Endodermal cell (in vitro differentiated cells): ENCODE data around the gene DEGS2. TPM values are rescaled to one million over a fixed set of nuclear protein-coding genes. Genes with fewer than 3 reads are reported as not detected.

Experiments used
- DNase-seq: peaks from one replicate; pipeline ENCODE4 v3.0.0-alpha.2; 2017
- H3K27ac ChIP-seq: 2 replicates; pipeline ENCODE4 v1.5.1; 2013; ENCODE audit warnings: mild to moderate bottlenecking, low read depth, low read length, moderate library complexity
- H3K27me3 ChIP-seq: 2 replicates; pipeline ENCODE4 v1.6.1; 2013; ENCODE audit warnings: mild to moderate bottlenecking, low read length, moderate library complexity; ENCODE audit not compliant: insufficient read depth, control insufficient read depth, poor library complexity, severe bottlenecking
- H3K36me3 ChIP-seq: 2 replicates; pipeline ENCODE4 v1.7.0; 2013; ENCODE audit warnings: mild to moderate bottlenecking, low read length, moderate library complexity; ENCODE audit not compliant: control insufficient read depth, insufficient read depth
- H3K4me1 ChIP-seq: one replicate; pipeline ENCODE4 v1.7.0; 2013; ENCODE audit warnings: low read length; ENCODE audit not compliant: control insufficient read depth, insufficient read depth
- H3K4me3 ChIP-seq: 2 replicates; pipeline ENCODE4 v1.5.1; 2013; ENCODE audit warnings: mild to moderate bottlenecking, low read length, moderate library complexity
- H3K9ac ChIP-seq: 2 replicates; pipeline ENCODE4 v1.6.1; 2013; ENCODE audit warnings: mild to moderate bottlenecking, low read length, moderate library complexity; ENCODE audit not compliant: poor library complexity, severe bottlenecking; ENCODE audit errors: extremely low read depth
- H3K9me3 ChIP-seq: 2 replicates; pipeline ENCODE4 v1.6.1; 2013; ENCODE audit warnings: mild to moderate bottlenecking, low read length, moderate library complexity; ENCODE audit not compliant: control insufficient read depth
- H3K27ac Mint-ChIP-seq: 2 replicates; pipeline ENCODE4 v1.8.0; 2020; ENCODE audit warnings: mixed read lengths
- H3K27me3 Mint-ChIP-seq: 2 replicates; pipeline ENCODE4 v1.8.0; 2021; ENCODE audit warnings: mild to moderate bottlenecking, mixed read lengths; ENCODE audit not compliant: insufficient read depth
- H3K36me3 Mint-ChIP-seq: 2 replicates; pipeline ENCODE4 v1.8.0; 2020; ENCODE audit warnings: low read depth, mixed read lengths
- H3K4me1 Mint-ChIP-seq: 2 replicates; pipeline ENCODE4 v1.8.0; 2020; ENCODE audit warnings: mixed read lengths
- H3K4me3 Mint-ChIP-seq: 2 replicates; pipeline ENCODE4 v1.8.0; 2020; ENCODE audit warnings: mild to moderate bottlenecking, moderate library complexity, mixed read lengths
- H3K9me3 Mint-ChIP-seq: 2 replicates; pipeline ENCODE4 v1.8.0; 2020; ENCODE audit warnings: mild to moderate bottlenecking, mixed read lengths
- CTCF ChIP-seq: fragments of 200-600 bp; sonication (generic); conservative IDR thresholded peaks from 2 replicates; pipeline ENCODE4 v1.5.0; 2021; ENCODE audit warnings: antibody characterized with exemption, mild to moderate bottlenecking
- WGBS, 2 experiments: methylation state at CpG; one replicate each; pipeline versions ENCODE4 v1.1.5 to v1.1.7; 2013; ENCODE audit warnings: missing lambda C conversion rate in 2 of 2, mixed read lengths in 1 of 2; ENCODE audit not compliant: insufficient coverage in 1 of 2, insufficient read length in 1 of 2; 5-methylcytosine and 5-hydroxymethylcytosine counted together
- total RNA-seq, 2 donors: library from RNA; stranded (reverse); fragmentation: NEBNext Ultra II Directional in 1 of 2; extraction: Animal tissue kit (Norgen Biotek cat#: 25700) in 1 of 2; gene quantifications; 2 replicates in 1 of 2; 3 replicates in 1 of 2; pipeline ENCODE4 v1.2.1, GENCODE V29; 2021

Gene DEGS2
- total RNA-seq, 2 donors from 2014 or later = 0.18 to 0.24 TPM

- DNase-seq = no peak
- Histone ChIP-seq H3K9me3 (no peaks in the 10 kb centered on the region), H3K36me3 (no peaks in the 10 kb centered on the region), H3K27me3 (no peaks in the 10 kb centered on the region), H3K4me3 (no peak overlapping the region), H3K4me1 (no peaks in the 10 kb centered on the region), H3K27ac (no peak overlapping the region), H3K9ac (no peak overlapping the region)
- Mint-ChIP-seq H3K27me3 (no peaks in the 10 kb centered on the region), H3K36me3 (no peaks in the 10 kb centered on the region), H3K4me3 (no peak overlapping the region), H3K27ac (no peak overlapping the region), H3K9me3 (no peaks in the 10 kb centered on the region), H3K4me1 (peaks cover 4% of the 10 kb centered on the region)
- WGBS, 2 experiments = 91 to 95% methylated on average over 8 to 15 of the region's 17 CpGs
- TF ChIP-seq CTCF = peak; percentile 38
These were observed 53.0 kb downstream of the DEGS2 start for GRCh38 chr14:100106250-100107112.

- H3K4me1 Mint-ChIP-seq = peaks cover 4% of the 10 kb centered on the region
- no peaks in the 10 kb centered on the region for H3K36me3 ChIP-seq
- no peak for TF ChIP-seq CTCF
- no peaks in the 10 kb centered on the region for H3K9me3 Mint-ChIP-seq
- H3K9ac ChIP-seq = no peak overlapping the region
- no peak overlapping the region for H3K27ac Mint-ChIP-seq
- no peaks in the 10 kb centered on the region for H3K27me3 ChIP-seq
- no peaks in the 10 kb centered on the region for H3K4me1 ChIP-seq
- H3K4me3 Mint-ChIP-seq = no peak overlapping the region
- no peaks in the 10 kb centered on the region for H3K27me3 Mint-ChIP-seq
- H3K27ac ChIP-seq = no peak overlapping the region
- WGBS, 2 experiments = 93 to 99% methylated on average over 9 to 16 of the region's 16 CpGs
- H3K36me3 Mint-ChIP-seq = no peaks in the 10 kb centered on the region
- no peak overlapping the region for H3K4me3 ChIP-seq
- DNase-seq = no peak
- no peaks in the 10 kb centered on the region for H3K9me3 ChIP-seq
These were observed 53.9 kb downstream of the DEGS2 start for GRCh38 chr14:100105357-100106169.

DNA sequence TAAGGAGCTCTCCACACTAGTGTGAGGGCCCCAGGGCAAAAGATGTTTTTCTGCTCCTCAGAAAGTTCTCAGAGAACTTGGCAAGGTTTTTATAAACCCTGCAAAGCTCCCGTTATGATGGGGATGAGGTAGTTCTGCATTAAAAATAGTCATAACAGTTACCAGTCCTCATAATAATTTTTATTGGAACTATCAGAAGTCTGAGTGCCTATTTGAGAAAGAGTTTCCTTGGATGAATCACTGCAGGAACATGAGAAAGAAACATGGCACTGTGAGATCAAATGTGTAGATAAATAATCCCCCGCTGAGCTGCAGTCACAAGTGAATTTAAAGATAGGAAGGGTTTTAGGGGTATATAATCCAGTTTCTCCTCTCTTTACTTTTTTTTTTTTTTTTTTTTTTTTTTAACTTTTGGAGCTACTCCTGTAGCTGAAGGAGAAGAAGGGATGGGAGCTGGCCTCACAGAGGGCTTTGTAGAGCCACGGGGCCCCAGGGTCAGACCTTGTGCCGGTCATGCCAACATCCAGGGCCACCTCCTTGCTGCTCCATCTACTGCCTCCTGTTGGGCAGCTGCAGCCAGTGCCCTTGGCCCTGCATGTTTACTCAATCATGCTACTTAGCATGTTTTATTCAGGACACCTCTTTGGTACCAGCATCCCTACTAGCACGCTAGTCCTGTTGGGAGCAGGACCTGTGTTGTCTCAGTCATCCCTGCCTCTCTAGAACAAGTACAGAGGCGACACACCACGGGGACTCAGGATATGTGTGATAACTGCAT lies 54.7 kb downstream of the DEGS2 start:
- H3K4me3 ChIP-seq = no peak overlapping the region
- no peaks in the 10 kb centered on the region for H3K36me3 ChIP-seq
- no peak overlapping the region for H3K9ac ChIP-seq
- 95 to 99% methylated on average over 6 of the region's 7 CpGs for WGBS, 2 experiments
- Mint-ChIP-seq H3K27me3 (no peaks in the 10 kb centered on the region), H3K4me3 (no peak overlapping the region), H3K36me3 (no peaks in the 10 kb centered on the region), H3K27ac (no peak overlapping the region), H3K9me3 (no peaks in the 10 kb centered on the region), H3K4me1 (peaks cover 4% of the 10 kb centered on the region)
- H3K27me3 ChIP-seq = no peaks in the 10 kb centered on the region
- no peak overlapping the region for H3K27ac ChIP-seq
- H3K4me1 ChIP-seq = no peaks in the 10 kb centered on the region
- peak; percentile 52 for TF ChIP-seq CTCF
- no peaks in the 10 kb centered on the region for H3K9me3 ChIP-seq
- no peak for DNase-seq
